Natural killer cell (primary cell): ENCODE results near the gene ST8SIA5. TPM values are rescaled to one million over a fixed set of nuclear protein-coding genes. Genes with fewer than 3 reads are reported as not detected.

Source experiments
- ATAC-seq, 3 donors: fragments of 150-1000 bp in 2 of 3; fragments of 200-7000 bp in 1 of 3; cut with Tn5 transposase; 1 replicate in 1 of 3; 2 replicates in 2 of 3; pipeline ENCODE4 v1.10.0; 2021; ENCODE audit warnings: mild to moderate bottlenecking in 2 of 3, moderate library complexity in 2 of 3
- DNase-seq, 2 donors: peaks; one replicate each; pipeline versions ENCODE4 v3.0.0 to v3.0.0-alpha.2; 2013 to 2021; ENCODE audit warnings: mixed read lengths in 1 of 2
- H3K27ac ChIP-seq: one replicate; pipeline ENCODE4 v1.5.1; 2013; ENCODE audit warnings: mild to moderate bottlenecking, low read length
- H3K27me3 ChIP-seq: one replicate; pipeline ENCODE4 v1.6.1; 2013; ENCODE audit warnings: low read length; ENCODE audit not compliant: control insufficient read depth, insufficient read depth
- H3K36me3 ChIP-seq: one replicate; pipeline ENCODE4 v1.6.1; 2013; ENCODE audit warnings: low read length; ENCODE audit not compliant: control insufficient read depth, insufficient read depth
- H3K4me1 ChIP-seq: one replicate; pipeline ENCODE4 v1.6.1; 2013; ENCODE audit warnings: low read length; ENCODE audit not compliant: control insufficient read depth, insufficient read depth
- H3K4me3 ChIP-seq: one replicate; pipeline ENCODE4 v1.5.1; 2013; ENCODE audit warnings: low read length
- H3K9me3 ChIP-seq: one replicate; pipeline ENCODE4 v1.6.1; 2013; ENCODE audit warnings: low read length; ENCODE audit not compliant: control insufficient read depth, insufficient read depth
- H3K27ac Mint-ChIP-seq, 2 donors: one replicate each; pipeline ENCODE4 v1.8.0; 2022; ENCODE audit warnings: mild to moderate bottlenecking in 2 of 2, mixed read lengths in 2 of 2, moderate library complexity in 1 of 2
- H3K27me3 Mint-ChIP-seq, 2 donors: one replicate each; pipeline ENCODE4 v1.8.0; 2022; ENCODE audit warnings: low read depth in 2 of 2, mixed read lengths in 2 of 2
- H3K36me3 Mint-ChIP-seq: one replicate; pipeline ENCODE4 v1.8.0; 2022; ENCODE audit warnings: mixed read lengths
- H3K4me1 Mint-ChIP-seq, 2 donors: one replicate each; pipeline ENCODE4 v1.8.0; 2022; ENCODE audit warnings: mixed read lengths in 2 of 2
- H3K4me3 Mint-ChIP-seq: one replicate; pipeline ENCODE4 v1.8.0; 2022; ENCODE audit warnings: mild to moderate bottlenecking, moderate library complexity, mixed read lengths
- H3K9me3 Mint-ChIP-seq, 2 donors: one replicate each; pipeline ENCODE4 v1.8.0; 2022; ENCODE audit warnings: mixed read lengths in 2 of 2
- CTCF ChIP-seq: fragments of 200-600 bp; IDR thresholded peaks from one replicate; pipeline ENCODE4 v1.8.0; 2022; ENCODE audit warnings: antibody characterized with exemption
- WGBS: methylation state at CpG from one replicate; pipeline ENCODE4 v1.1.7; 2013; ENCODE audit warnings: missing lambda C conversion rate; ENCODE audit not compliant: insufficient coverage; 5-methylcytosine and 5-hydroxymethylcytosine counted together
- intact Hi-C: fragments of 100-400 bp; cut with micrococcal nuclease; formaldehyde crosslinking; loops from one replicate; pipeline ENCODE4 v1.14.2; 2022
- total RNA-seq, 4 donors: library from RNA; stranded (reverse); fragments of 120-200 nt in 1 of 4; gene quantifications; one replicate each; pipeline versions ENCODE4 v1.2.3 to v1.2.4, GENCODE V29; 2013 to 2022

The ST8SIA5 gene
- total RNA-seq, 3 donors from 2014 or later (not counting 1 experiment from before 2014, with no cell fraction given) = 0.23 TPM; not detected in 2

GRCh38 chr18:46751882-46752281, 5.0 kb downstream of the ST8SIA5 start:
- no peak overlapping the region for H3K4me3 ChIP-seq
- DNase-seq (no peak), ATAC-seq (no peak)
- peaks cover 11% of the 10 kb centered on the region for H3K27me3 ChIP-seq
- Mint-ChIP-seq H3K4me3 (no peak overlapping the region), H3K9me3 (no peaks in the 10 kb centered on the region), H3K4me1 (peaks cover 15 to 18% of the 10 kb centered on the region in 2 donors), H3K36me3 (no peaks in the 10 kb centered on the region), H3K27me3 (peaks cover 24 to 55% of the 10 kb centered on the region in 2 donors), H3K27ac (no peak overlapping the region)
- H3K36me3 ChIP-seq = no peaks in the 10 kb centered on the region
- H3K4me1 ChIP-seq = peaks cover 13% of the 10 kb centered on the region
- no peak overlapping the region for H3K27ac ChIP-seq
- intact Hi-C loops = no loop called here
- no peaks in the 10 kb centered on the region for H3K9me3 ChIP-seq
- TF ChIP-seq CTCF = no peak
- WGBS = 91% methylated on average over 8 of the region's 8 CpGs

- intact Hi-C loops = no loop called here
- no peaks in the 10 kb centered on the region for H3K9me3 ChIP-seq
- peaks cover 12 to 15% of the 10 kb centered on the region in 2 donors for H3K4me1 Mint-ChIP-seq
- no peaks in the 10 kb centered on the region for H3K36me3 ChIP-seq
- H3K27me3 Mint-ChIP-seq = peaks cover 17 to 58% of the 10 kb centered on the region in 2 donors
- WGBS = 76% methylated on average over 6 of the region's 6 CpGs
- no peak overlapping the region for H3K27ac Mint-ChIP-seq
- no peaks in the 10 kb centered on the region for H3K36me3 Mint-ChIP-seq
- no peak overlapping the region for H3K27ac ChIP-seq
- H3K4me3 ChIP-seq = no peak overlapping the region
- TF ChIP-seq CTCF = no peak
- DNase-seq (no peak), ATAC-seq (no peak)
- H3K4me3 Mint-ChIP-seq = no peak overlapping the region
- H3K27me3 ChIP-seq = peaks cover 7% of the 10 kb centered on the region
- peaks cover 9% of the 10 kb centered on the region for H3K4me1 ChIP-seq
- no peaks in the 10 kb centered on the region for H3K9me3 Mint-ChIP-seq
Observed at GRCh38 chr18:46750626-46751025, 6.2 kb downstream of the ST8SIA5 start.

GRCh38 chr18:46748466-46748865, 8.4 kb downstream of the ST8SIA5 start:
- WGBS = 75% methylated on average over 2 of the region's 2 CpGs
- H3K27me3 Mint-ChIP-seq = peaks cover 16 to 55% of the 10 kb centered on the region in 2 donors
- no peak for DNase-seq

More at GRCh38 chr18:46748466-46748865, 8.4 kb downstream of the ST8SIA5 start:
- no peak overlapping the region for H3K4me3 Mint-ChIP-seq
- H3K36me3 Mint-ChIP-seq = no peaks in the 10 kb centered on the region
- Histone ChIP-seq H3K9me3 (no peaks in the 10 kb centered on the region), H3K4me3 (no peak overlapping the region), H3K27me3 (no peaks in the 10 kb centered on the region), H3K36me3 (no peaks in the 10 kb centered on the region), H3K4me1 (no peaks in the 10 kb centered on the region), H3K27ac (no peak overlapping the region)
- no peaks in the 10 kb centered on the region for H3K4me1 Mint-ChIP-seq
- no peak for TF ChIP-seq CTCF
- intact Hi-C loops = no loop called here
- H3K9me3 Mint-ChIP-seq = no peaks in the 10 kb centered on the region
- ATAC-seq = no peak
- no peak overlapping the region for H3K27ac Mint-ChIP-seq
